Measurements from ENCODE around the gene AQP3.

- no peak for TF ChIP-seq CTCF (IDR thresholded peaks at IDR 0.05; ENCODE audit: poor library complexity)
- TF ChIP-seq EZH2 (IDR thresholded peaks at IDR 0.05; ENCODE audit: borderline replicate concordance) = no peak
Measured at GRCh38 chr9:33416996-33417395, 30.4 kb downstream of the AQP3 start.
